GM19351 (cell line): Measurements from ENCODE around the gene RARS2.
"Not testable (repeated sequence)": the region's sequence is repeated elsewhere in the genome, so short reads cannot be mapped to it uniquely, and the experiment has no call there.

Source experiments
- ATAC-seq: cut with Tn5 transposase; IDR thresholded peaks from one replicate; pipeline ENCODE4 v1.9.1; 2021; ENCODE audit warnings: mild to moderate bottlenecking, moderate library complexity; ENCODE audit not compliant: unreplicated experiment

Gene RARS2

GRCh38 chr6:87589693-87590416 is at the start of gene RARS2, which contains the start of gene ORC3:
Gene RARS2, minus strand, starts transcription at chr6:87589987. Its CDS starts 30 bp downstream, at chr6:87589957.
Gene ORC3, plus strand, starts transcription at chr6:87590135. Its CDS starts 34 bp downstream, at chr6:87590169.
- ATAC-seq = peak; percentile 100

- ATAC-seq = no peak
These were observed 49.6 kb upstream of the RARS2 start for GRCh38 chr6:87639373-87639772.

GRCh38 chr6:87637106-87637505 is 47.3 kb upstream of the RARS2 start:
- ATAC-seq = no peak

- peak; percentile 57 for ATAC-seq
These were observed 46.5 kb upstream of the RARS2 start for GRCh38 chr6:87636315-87636714.

GRCh38 chr6:87633851-87634250 is 44.1 kb upstream of the RARS2 start:
- no peak for ATAC-seq

- no peak for ATAC-seq
These were observed 41.0 kb upstream of the RARS2 start for GRCh38 chr6:87630746-87631145.

GRCh38 chr6:87628881-87629280 is 39.1 kb upstream of the RARS2 start:
- no peak for ATAC-seq

GRCh38 chr6:87628424-87628823 is 38.6 kb upstream of the RARS2 start:
- ATAC-seq = no peak

- no peak for ATAC-seq
These were observed 33.5 kb upstream of the RARS2 start for GRCh38 chr6:87623248-87623647.

- no peak for ATAC-seq
These were observed 28.7 kb upstream of the RARS2 start for GRCh38 chr6:87618531-87618930.

GRCh38 chr6:87617405-87617804 is 27.6 kb upstream of the RARS2 start:
- no peak for ATAC-seq

- not testable (repeated sequence) for ATAC-seq
These were observed 23.2 kb upstream of the RARS2 start for GRCh38 chr6:87613018-87613417.

- ATAC-seq = no peak
These were observed 19.0 kb upstream of the RARS2 start for GRCh38 chr6:87608802-87609201.

GRCh38 chr6:87606199-87606598 is 16.4 kb upstream of the RARS2 start:
- ATAC-seq = no peak

- ATAC-seq = no peak
These were observed 10.8 kb upstream of the RARS2 start for GRCh38 chr6:87600576-87600975.

- no peak for ATAC-seq
These were observed 1.2 kb upstream of the RARS2 start for GRCh38 chr6:87590990-87591389.

GRCh38 chr6:87590417-87590880 is 662 bp upstream of the RARS2 start:
- no peak for ATAC-seq

- ATAC-seq = no peak
These were observed 905 bp downstream of the RARS2 start for GRCh38 chr6:87588756-87589407.

GRCh38 chr6:87586371-87587077 is 3.3 kb downstream of the RARS2 start:
- no peak for ATAC-seq

- ATAC-seq = no peak
These were observed 6.0 kb downstream of the RARS2 start for GRCh38 chr6:87583822-87584221.

- ATAC-seq = no peak
These were observed 14.4 kb downstream of the RARS2 start for GRCh38 chr6:87575423-87575822.
